ENCODE measurements around the gene SH3BP5.

DNA sequence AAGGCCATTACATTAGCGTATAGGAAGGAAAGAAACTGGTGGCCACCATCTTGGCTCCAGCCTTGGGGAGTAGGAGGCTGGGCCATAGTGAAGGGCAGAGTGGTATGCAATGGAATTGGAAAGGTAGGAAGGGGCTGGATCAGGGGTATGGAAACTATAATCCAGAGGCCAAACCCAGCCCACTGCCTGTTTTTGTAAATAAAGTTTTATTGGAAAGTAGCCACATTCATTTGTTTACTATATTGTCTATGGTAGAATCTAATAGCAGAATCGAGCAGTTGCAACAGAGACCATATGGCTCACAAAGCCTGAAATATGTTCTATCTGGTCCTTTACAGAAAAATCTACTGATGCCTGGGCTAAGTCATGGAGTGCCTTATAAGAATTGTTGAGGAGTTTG, 14.1 kb upstream of the SH3BP5 start:
- TF ChIP-seq, protein P1, sequence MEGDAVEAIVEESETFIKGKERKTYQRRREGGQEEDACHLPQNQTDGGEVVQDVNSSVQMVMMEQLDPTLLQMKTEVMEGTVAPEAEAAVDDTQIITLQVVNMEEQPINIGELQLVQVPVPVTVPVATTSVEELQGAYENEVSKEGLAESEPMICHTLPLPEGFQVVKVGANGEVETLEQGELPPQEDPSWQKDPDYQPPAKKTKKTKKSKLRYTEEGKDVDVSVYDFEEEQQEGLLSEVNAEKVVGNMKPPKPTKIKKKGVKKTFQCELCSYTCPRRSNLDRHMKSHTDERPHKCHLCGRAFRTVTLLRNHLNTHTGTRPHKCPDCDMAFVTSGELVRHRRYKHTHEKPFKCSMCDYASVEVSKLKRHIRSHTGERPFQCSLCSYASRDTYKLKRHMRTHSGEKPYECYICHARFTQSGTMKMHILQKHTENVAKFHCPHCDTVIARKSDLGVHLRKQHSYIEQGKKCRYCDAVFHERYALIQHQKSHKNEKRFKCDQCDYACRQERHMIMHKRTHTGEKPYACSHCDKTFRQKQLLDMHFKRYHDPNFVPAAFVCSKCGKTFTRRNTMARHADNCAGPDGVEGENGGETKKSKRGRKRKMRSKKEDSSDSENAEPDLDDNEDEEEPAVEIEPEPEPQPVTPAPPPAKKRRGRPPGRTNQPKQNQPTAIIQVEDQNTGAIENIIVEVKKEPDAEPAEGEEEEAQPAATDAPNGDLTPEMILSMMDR (IDR thresholded peaks at IDR 0.05; ENCODE audit: low read length): no peak
- no peak for TF ChIP-seq EZH2 (optimal IDR thresholded peaks at IDR 0.05; ENCODE audit: low read depth, low read length)
- TF ChIP-seq EZH2phosphoT487 (IDR thresholded peaks at IDR 0.05; ENCODE audit: low read length): no peak
